Ovary (tissue), 9 donors: ENCODE data around the gene MYO1C. TPM values are rescaled to one million over a fixed set of nuclear protein-coding genes. Genes with fewer than 3 reads are reported as not detected.
"Not testable (repeated sequence)": the region's sequence is repeated elsewhere in the genome, so short reads cannot be mapped to it uniquely, and the experiment has no call there.

ENCODE experiments used
- DNase-seq, 5 donors: peaks; one replicate each; pipeline ENCODE4 v3.0.0-alpha.2; 2019 to 2020
- H3K27ac ChIP-seq, 2 donors: fragments of 200-600 bp; one replicate each; pipeline versions ENCODE4 v1.5.1 to v1.8.0; 2019 to 2022
- H3K27me3 ChIP-seq: fragments of 200-600 bp; one replicate; pipeline ENCODE4 v1.8.0; 2022
- H3K36me3 ChIP-seq: fragments of 200-600 bp; sonication (generic); one replicate; pipeline ENCODE4 v1.5.1; 2019
- H3K4me1 ChIP-seq: one replicate; pipeline ENCODE4 v1.8.1; 2013; ENCODE audit warnings: mild to moderate bottlenecking, moderate library complexity; ENCODE audit not compliant: insufficient read depth
- H3K4me3 ChIP-seq: fragments of 200-600 bp; sonication (generic); one replicate; pipeline ENCODE4 v1.5.1; 2017
- H3K9me3 ChIP-seq, 2 donors: fragments of 200-600 bp in 1 of 2; sonication (generic) in 1 of 2; one replicate each; pipeline versions ENCODE4 v1.5.1 to v1.8.1; 2013 to 2019; ENCODE audit warnings: mild to moderate bottlenecking in 1 of 2, moderate library complexity in 1 of 2
- CTCF ChIP-seq, 3 donors: fragments of 450-650 bp in 2 of 3; fragments of 200-600 bp in 1 of 3; IDR thresholded peaks; one replicate each; pipeline versions ENCODE4 v1.5.1 to v1.8.0; 2016 to 2022; ENCODE audit warnings: antibody characterized with exemption in 3 of 3, mild to moderate bottlenecking in 1 of 3
- EP300 ChIP-seq: sonication (generic); formaldehyde crosslinking; IDR thresholded peaks from one replicate; pipeline ENCODE4 v1.6.1; 2017; ENCODE audit warnings: antibody characterized with exemption
- POLR2A ChIP-seq: fragments of 450-650 bp; IDR thresholded peaks from one replicate; pipeline ENCODE4 v1.6.1; 2017; ENCODE audit warnings: antibody characterized with exemption, mild to moderate bottlenecking, moderate library complexity
- WGBS, 3 donors: extraction: QIAGEN DNeasy Blood & Tissue Kit in 1 of 3; methylation state at CpG; one replicate each; pipeline versions ENCODE4 v1.1.5 to v1.1.7; 2013 to 2017; 5-methylcytosine and 5-hydroxymethylcytosine counted together
- intact Hi-C, 4 donors: fragments of 100-400 bp; cut with DNase I; formaldehyde crosslinking; loops; one replicate each; pipeline versions ENCODE4 v1.11.0 to v1.15.1; 2022 to 2023
- polyA plus RNA-seq, 2 donors: library from polyadenylated mRNA; stranded (reverse); fragments of 200-250 nt in 1 of 2; fragments of 350-450 nt in 1 of 2; fragmentation: Illumina TruSeq in 1 of 2; extraction: RNeasy Lipid Tissue Mini Kit (QIAGEN cat#74804) in 1 of 2; gene quantifications; one replicate each; pipeline ENCODE4 v1.2.3, GENCODE V29; 2013 to 2014
- total RNA-seq, 7 donors: library from RNA; depleted of rRNA in 2 of 7; stranded (reverse); fragments of >200 nt in 2 of 7; fragmentation: NEBNext Ultra II Directional in 3 of 7; extraction: Animal tissue kit (Norgen Biotek cat#: 25700) in 3 of 7; gene quantifications; one replicate each; pipeline versions ENCODE4 v1.1.0 to v1.2.4, GENCODE V29; 2016 to 2023
- donor health status: DM: no; HTN: no; CAD: no; lungs with moderate emphysema.
- donor health status: DM: no; HTN: no; CAD: no.
- donor health status: Bipolar disorder and iron deficiency.
- donor health status: DM: yes; HTN: yes; CAD: no.
- donor health status: DM: no; HTN: no; CAD: no.
- donor health status: DM: yes; HTN: yes; CAD: no.

Gene MYO1C
- total and polyA plus RNA-seq, 9 donors = 41.8 to 140 (median 100) TPM

GRCh38 chr17:1509290-1509881 is 16.9 kb upstream of the MYO1C start:
- Histone ChIP-seq H3K4me3 (no peak overlapping the region), H3K27me3 (no peaks in the 10 kb centered on the region), H3K36me3 (no peaks in the 10 kb centered on the region), H3K9me3 (no peaks in the 10 kb centered on the region), H3K27ac (no peak overlapping the region), H3K4me1 (no peaks in the 10 kb centered on the region)
- DNase-seq = no peak
- TF ChIP-seq POLR2A = no peak
- TF ChIP-seq CTCF (IDR thresholded peaks at IDR 0.05) = no peak
- TF ChIP-seq EP300 = no peak
- intact Hi-C loops = loop anchor here in 1 of 4 donors (2.0 kb wide), 1 partner anchor 43 kb away; no protein-coding TSS in a partner anchor
- 75 to 78% (median 75%) methylated on average over 7 of the region's 7 CpGs for WGBS, 3 donors

DNA sequence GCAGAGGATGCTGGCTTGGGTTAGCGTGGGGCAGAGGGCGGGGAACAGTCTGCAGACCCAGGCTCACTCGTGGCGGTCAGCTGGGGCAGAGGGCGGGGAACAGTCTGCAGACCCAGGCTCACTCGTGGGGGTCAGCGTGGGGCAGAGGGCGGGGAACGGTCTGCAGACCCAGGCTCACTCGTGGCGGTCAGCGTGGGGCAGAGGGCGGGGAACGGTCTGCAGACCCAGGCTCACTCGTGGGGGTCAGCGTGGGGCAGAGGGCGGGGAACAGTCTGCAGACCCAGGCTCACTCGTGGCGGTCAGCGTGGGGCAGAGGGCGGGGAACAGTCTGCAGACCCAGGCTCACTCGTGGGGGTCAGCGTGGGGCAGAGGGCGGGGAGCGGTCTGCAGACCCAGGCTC is 16.2 kb upstream of the MYO1C start:
- H3K27ac ChIP-seq, H3K4me1 ChIP-seq, H3K9me3 ChIP-seq, H3K27me3 ChIP-seq, H3K36me3 ChIP-seq, DNase-seq, H3K4me3 ChIP-seq: not testable (repeated sequence)
- intact Hi-C loops = loop anchor here in 1 of 4 donors (2.0 kb wide), 1 partner anchor 42 kb away; no protein-coding TSS in a partner anchor
- 84 to 89% (median 88%) methylated on average over 20 to 25 of the region's 25 CpGs for WGBS, 3 donors

- no peaks in the 10 kb centered on the region for H3K36me3 ChIP-seq
- 84 to 87% (median 85%) methylated on average over 13 of the region's 13 CpGs for WGBS, 3 donors
These were observed 14.3 kb upstream of the MYO1C start for GRCh38 chr17:1506649-1507267.

GRCh38 chr17:1505586-1505985 is 13.1 kb upstream of the MYO1C start:
- DNase-seq = no peak
- no peaks in the 10 kb centered on the region for H3K36me3 ChIP-seq
- no peaks in the 10 kb centered on the region for H3K27me3 ChIP-seq
- 60 to 74% (median 66%) methylated on average over 5 of the region's 5 CpGs for WGBS, 3 donors
- intact Hi-C loops = no loop called here
- no peaks in the 10 kb centered on the region for H3K4me1 ChIP-seq
- no peak overlapping the region for H3K27ac ChIP-seq
- no peak overlapping the region for H3K4me3 ChIP-seq
- TF ChIP-seq EP300 (no peak), POLR2A (no peak), CTCF (IDR thresholded peaks at IDR 0.05) (no peak)
- no peaks in the 10 kb centered on the region for H3K9me3 ChIP-seq

More at GRCh38 chr17:1506649-1507267, 14.3 kb upstream of the MYO1C start:
- TF ChIP-seq CTCF (IDR thresholded peaks at IDR 0.05) (no peak), EP300 (no peak), POLR2A (no peak)
- no peaks in the 10 kb centered on the region for H3K9me3 ChIP-seq
- no peaks in the 10 kb centered on the region for H3K27me3 ChIP-seq
- intact Hi-C loops = no loop called here
- no peak for DNase-seq
- H3K4me1 ChIP-seq = no peaks in the 10 kb centered on the region
- no peak overlapping the region for H3K27ac ChIP-seq
- no peak overlapping the region for H3K4me3 ChIP-seq

DNA sequence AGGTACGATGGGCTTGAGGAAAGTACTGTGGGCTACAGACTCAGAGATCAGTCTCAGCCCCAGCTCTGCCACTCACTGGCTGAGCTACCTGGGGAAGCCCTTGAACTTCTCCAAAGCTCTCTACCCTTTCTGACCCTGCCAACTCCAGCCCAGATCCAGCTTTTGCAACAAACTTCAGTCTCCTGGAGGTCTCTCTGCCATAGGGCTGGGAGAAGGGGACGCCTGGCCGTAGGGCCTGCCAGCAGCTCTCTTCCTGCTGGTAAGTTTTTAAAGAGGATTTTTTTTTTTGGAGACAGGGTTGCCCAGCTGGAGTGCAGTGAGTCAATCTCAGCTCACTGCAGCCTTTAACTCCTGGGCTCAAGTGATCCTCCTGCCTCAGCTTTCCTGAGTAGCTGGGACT is 12.4 kb upstream of the MYO1C start:
- intact Hi-C loops = no loop called here
- no peaks in the 10 kb centered on the region for H3K36me3 ChIP-seq
- H3K4me1 ChIP-seq = no peaks in the 10 kb centered on the region
- H3K27ac ChIP-seq = no peak overlapping the region
- no peak overlapping the region for H3K4me3 ChIP-seq
- H3K9me3 ChIP-seq = no peaks in the 10 kb centered on the region
- DNase-seq = no peak
- WGBS, 3 donors = 88 to 96% (median 91%) methylated on average over 3 of the region's 3 CpGs
- no peaks in the 10 kb centered on the region for H3K27me3 ChIP-seq
- no peak for TF ChIP-seq CTCF (IDR thresholded peaks at IDR 0.05)
- no peak for TF ChIP-seq POLR2A
- TF ChIP-seq EP300 = no peak
